Stimulated activated CD4-positive, alpha-beta T cell treated with anti-CD3 and anti-CD28 coated beads, Interleukin-15, amount 100 ng/mL, for 48 hours (primary cell): ENCODE results near the gene LIPE.

Experiments used
- DNase-seq, 2 donors: peaks; one replicate each; pipeline ENCODE4 v3.0.0-alpha.2; 2020; ENCODE audit warnings: low read depth in 2 of 2

Gene LIPE

DNA sequence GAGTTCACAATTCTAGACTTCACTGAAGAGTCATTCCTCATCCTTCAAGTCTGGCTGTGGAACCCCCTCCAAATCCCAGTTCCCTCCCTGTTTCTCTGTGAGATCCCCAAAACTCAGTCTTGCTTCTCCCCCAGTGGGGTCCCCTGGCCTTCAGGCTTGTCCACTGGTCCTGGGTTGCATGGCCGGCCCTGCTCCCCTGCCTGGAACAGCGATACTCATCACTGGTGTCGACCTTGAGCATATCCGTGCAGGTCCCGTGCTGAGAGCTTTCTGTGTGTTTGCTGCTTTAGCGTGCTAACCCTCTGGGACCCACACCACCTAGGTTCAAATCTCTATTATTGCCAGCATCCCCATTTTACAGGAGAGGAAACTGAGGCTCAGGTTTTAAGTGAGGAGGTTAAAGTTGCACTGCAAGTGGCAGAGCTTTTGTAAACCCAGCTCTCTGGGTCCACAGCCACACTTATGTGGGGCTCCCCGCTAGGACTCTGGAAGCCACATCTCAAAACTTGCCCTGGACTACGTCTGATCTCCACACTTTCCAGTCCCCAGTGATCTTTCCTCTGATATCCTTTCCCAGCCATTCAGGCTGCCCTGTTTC lies 15.5 kb downstream of the LIPE start:
- no peak for DNase-seq

DNA sequence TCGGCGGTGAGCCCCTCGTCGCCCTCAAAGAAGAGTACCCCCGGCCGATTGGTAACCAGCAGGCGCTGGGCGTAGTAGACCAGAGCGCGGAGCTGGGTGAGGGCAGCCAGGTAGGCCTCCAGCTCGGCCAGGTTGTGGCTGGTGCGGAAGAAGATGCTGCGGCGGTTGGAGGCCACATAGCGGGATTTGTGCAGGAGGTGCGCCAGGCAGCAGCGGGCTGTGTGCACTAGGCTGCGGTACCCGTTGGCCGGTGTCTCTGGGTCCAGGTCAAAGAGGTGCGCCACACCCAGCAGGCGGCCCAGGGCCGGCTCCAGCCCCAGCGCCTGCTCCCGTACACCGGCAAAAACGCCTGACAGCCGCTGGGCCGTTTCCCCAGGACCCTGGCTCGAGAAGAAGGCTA lies 16.8 kb downstream of the LIPE start:
- no peak for DNase-seq

DNA sequence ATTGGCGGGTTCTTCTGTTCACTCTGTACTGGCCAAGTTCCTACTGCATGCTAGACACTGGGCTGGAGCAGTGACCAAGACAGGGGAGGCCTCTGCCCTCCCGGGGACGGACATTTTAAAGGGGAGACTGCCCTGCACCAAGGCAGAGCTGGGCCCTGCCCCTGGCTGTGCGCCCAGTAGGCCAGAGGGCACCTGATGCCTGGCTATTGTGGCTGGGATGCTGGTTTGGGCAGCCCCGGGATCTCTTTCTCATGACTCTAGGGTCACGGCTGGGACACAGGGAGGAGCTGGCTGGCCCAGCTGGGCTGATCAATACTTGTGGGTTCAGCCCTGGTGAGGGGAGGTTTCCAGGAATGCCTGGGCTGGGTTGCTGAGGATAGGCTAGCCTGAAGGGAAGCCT lies 17.7 kb downstream of the LIPE start:
- no peak for DNase-seq

DNA sequence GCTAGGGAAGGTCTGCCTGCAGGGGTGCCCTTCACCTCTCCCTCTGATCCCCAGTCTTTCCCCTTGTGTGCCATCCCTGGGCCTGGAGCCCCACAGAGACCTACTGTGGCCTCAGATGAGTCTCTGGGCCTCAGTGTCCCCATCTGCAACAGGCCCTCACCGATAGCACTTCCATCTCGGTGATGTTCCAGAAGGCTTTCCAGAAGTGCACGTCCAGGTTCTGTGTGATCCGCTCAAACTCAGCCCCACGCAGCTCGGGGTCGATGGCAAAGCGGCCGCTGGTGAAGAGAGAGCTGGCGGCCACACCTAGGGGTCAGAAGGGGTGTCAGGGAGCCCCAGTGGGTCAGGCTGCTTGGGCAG lies 19.4 kb downstream of the LIPE start:
- DNase-seq: no peak

DNA sequence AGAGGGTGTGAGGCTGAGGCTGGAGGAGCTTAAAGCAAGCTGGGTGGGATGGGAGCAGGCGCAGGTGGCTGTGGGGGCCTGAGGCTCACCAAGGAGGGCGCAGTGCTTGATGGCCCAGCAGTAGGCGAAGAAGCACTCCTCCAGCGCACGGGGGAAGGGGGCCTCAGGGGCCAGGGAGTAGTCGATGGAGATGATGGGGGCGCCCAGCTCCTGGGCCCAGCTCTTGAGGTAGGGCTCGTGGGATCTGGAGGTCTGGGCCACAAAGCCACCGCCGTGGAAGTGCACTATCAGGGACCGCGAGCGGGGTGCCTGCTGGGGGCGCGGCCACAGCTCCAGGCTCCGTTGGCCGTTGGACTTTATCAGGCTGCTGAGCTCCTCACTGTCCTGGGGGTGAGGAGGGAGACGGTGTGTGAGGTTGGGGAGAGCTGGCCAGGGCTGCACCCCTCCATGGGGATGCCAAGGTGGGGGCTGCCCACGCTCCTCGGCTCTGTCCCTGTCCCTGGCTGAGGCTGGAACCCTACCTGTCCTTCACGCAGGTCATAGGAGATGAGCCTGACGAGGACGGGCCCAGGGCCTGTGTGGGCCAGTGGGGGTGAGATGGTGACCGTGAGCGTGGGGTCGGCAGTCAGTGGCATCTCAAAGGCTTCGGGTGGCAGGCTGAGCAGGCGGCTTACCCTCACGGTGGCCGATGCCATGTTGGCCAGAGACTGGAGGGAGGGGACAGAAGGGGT lies 19.9 kb downstream of the LIPE start:
- DNase-seq: no peak

DNA sequence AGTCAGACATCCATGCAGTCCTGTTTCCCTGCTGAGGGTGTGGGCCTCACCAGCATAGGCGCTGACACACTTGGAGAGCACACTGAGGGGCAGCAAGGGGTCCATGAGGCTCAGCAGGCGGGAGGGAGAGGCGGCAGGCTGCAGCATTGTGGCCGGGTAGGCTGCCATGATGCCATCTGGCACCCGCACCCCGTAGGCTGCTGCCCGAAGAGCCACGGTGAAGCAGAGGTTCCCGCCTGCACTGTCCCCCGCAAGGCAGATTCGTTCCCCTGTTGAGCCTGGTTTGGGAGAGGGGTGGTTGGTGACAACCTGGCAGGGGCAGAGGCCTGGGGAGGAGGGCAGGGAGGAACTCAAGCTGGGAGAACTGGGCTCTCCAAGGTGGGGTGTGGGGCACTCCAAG lies 21.1 kb downstream of the LIPE start:
- DNase-seq: no peak

DNA sequence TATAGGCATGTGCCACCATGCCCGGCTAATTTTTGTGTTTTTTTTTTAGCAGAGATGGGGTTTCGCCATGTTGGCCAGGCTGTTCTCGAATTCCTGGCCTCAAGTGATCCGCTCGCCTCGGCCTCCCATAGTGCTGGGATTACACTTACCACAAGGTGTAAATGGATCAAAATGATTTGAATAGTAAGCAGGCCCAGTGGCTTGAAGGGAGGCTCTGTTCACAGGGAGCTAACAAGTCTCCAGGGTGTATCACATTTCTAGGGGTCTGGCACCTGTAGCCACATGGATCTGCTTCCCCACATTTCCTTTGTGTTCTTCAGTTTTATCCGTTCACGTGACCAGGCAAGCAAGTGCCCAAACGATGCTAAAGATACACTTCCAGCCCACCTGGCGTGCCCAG lies 23.6 kb downstream of the LIPE start:
- no peak for DNase-seq

DNA sequence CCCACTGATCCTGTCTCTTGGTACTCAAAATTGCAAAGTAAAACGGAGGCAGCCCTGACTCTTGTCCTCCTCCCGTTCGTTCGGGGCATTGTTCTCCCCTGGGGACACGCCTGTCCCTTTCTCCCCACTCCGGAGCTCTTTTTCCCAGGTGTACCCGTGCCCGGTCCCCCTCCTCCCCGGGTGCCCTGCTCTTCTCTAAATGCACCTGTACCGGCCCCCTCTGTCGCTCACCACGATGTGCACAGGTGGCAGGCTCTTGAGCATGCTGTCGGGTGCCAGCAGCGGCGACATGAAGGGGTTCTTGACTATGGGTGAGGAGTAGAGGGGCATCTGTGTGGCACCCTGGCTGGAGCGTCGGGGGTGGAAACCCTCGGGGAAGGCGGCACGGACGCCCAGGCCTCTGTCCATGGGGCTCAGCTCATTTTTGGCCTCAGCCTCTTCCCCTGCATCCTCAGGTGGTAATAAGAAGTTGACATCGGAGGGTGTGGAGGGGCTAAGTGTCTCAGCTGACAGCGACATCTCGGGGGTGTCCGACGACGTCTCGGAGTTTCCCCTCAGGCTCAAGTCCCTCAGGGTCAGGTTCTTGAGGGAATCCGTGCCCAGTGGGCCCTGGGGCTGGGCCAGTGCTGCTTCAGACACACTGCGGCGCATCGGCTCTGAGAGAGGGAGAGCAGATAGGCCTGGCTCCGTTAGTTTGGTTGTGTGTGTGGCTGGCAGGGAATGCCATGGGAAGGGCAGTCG lies 24.6 kb downstream of the LIPE start:
- no peak for DNase-seq

DNA sequence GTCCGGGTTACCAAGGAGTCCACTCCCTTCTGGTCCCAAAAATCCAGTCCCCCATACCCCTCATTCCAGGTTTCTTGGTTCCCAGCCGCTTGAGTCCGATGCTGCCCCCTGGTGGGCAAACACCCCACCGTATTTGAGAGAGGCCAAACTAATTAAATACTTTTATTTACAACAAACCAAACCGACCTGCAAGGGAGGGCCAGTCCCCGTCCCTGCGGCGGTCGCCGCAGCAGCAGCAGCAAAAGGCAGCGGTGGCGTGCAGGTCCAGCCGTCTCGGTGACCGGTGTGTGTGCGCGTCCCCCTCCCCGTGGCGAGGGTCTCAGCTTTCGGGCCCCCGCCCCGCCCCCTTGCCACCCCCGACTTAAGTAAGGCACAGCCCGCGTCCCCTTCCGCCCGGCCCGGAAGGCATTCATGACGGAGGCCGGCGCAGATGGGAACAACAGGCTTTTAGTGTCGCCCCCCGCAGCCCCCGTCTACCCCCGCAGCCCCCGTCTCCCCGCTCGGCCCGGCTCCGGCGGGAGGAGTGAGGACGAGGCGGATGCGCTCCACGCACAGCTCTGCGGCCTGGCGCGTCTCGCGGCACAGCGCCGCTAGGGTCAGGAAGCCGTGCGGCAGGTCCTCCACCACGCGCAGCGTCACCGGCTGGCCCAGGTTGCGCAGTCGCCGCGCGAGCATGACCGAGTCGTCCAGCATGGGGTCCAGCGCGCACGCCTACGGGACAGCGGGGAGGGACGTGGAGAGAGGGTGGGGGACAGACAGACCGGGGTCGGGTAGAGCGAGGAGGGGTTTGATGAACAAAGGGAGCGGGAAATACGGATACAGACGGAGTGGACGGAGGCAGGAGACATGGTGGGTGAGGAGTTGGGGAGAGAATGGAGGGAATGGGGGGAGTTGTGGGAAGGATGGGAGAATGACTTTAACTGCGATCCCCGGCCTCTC lies 25.6 kb downstream of the LIPE start:
- peak; percentile 48 to 64 for DNase-seq

DNA sequence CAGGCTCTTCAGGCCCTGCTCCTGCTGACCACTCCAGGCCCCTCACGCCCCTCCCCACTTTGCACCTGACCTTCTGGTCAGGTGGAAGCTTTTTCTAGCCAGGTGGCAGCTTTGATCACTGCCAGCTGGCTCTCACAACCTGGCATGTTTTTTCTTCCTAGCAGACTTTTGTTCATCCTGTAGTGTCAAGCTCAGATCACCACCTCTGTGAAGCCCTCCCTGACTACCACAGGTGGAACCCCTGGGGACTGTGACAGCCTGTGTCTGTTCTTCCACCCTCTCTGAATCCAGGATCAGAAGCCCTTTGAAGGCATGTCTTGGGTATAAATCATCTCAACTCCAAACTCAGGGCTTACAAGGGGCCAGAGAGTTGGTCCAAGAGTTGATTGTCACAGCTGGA lies 26.8 kb downstream of the LIPE start:
- DNase-seq: no peak

DNA sequence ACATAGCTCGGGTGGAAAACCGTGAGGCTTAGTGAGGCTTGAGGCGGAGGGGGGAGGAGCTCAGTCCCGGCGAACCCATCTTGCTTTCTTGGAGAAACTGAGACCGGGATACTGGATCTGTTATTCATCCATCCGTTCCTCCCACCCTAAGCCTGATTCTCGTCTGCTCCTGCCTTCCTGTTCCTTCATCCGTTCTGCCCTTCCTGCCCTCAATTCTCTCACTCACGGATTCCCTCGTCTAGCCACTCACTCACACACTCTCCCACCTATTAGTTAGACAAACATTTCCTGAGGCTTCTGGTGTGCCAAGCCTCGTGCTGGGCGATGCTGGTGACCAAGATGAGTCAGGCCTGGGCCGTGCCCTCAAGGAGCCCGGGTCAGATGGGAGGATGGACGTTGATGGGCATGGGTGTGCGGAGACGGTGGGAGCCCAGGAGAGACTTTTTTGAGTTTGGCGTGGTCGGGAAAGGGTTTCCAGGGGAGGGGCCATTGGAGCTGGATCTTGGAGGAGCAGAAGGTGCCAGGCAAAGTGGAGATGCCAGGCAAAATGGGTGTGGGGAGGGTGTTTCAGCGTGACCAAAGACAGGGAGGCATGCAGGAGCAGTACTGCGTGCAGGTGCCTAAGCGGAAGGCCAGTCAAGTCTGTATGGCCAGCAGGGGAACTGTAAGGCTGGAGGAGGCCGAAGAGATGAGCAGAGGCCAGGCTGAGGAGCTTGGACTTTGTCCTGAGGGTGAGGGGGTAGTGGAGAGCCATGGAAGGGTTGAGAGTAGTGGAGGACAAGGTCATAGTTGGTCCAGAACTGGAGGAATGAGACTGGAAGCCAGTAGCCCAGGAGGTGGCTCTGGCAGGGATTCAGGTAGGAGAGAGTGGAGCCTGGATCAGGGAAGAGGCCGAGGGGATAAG lies 29.7 kb downstream of the LIPE start:
- no peak for DNase-seq

DNA sequence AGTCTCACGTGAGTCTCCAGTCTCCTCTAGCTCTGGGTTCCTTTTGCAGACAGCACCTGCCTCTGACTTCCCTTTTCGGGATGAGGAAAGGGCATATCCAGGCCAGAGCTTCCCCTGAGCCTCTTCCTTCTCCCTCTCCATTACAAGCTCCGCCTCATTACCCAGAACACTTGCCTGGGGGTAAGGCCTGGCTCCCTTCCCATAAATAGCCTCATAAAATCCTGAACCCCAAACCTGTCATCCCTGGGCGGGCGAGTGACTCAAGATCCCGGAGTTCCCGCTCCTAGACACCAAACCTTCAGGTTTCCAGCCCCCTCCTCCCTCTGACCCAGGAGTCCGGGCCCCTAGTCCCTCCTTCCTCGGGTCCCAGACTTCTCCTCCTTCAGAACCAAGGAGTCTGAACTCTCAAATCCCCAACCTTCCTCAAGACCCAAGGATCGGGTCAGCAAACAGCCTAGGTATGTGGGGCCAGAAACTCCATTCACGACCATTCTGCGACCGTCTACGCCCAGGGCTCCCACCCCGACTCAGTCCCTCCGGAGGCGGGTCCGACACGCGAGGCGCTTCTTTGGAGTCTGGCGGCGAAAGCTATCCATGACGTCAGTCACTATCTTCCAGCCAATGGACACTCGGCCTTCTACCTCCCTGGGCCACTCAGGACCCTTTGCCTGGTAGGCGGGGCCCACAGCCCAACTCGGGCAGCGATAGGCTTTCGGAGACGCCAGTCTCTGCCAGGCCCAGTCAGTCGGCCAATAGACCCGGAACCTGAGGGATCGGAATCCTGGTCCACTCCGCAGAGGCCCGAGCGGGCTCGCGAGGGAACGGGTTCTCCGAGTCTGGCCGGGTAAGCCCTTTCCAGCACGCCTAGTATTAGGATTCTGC lies 30.6 kb downstream of the LIPE start:
- DNase-seq: peak; percentile 95 to 96

DNA sequence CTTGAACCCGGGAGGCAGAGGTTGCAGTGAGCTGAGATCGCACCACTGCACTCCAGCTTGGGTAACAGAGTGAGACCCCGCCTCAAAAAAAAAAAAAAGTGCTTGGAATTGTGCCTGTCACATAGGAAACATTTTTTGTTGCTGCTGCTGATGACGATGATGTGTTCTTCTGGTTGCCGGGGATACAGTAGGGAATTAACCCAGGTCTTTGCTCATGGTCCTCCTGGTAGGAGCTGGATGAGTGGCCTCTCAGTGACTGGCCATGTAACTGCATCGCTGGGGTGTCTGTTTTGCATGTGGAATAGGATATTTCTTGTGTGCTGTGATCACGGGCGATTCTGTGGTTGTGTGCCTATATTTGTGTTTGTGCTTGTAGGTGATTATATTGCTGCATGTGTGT lies 32.4 kb downstream of the LIPE start:
- DNase-seq: no peak

DNA sequence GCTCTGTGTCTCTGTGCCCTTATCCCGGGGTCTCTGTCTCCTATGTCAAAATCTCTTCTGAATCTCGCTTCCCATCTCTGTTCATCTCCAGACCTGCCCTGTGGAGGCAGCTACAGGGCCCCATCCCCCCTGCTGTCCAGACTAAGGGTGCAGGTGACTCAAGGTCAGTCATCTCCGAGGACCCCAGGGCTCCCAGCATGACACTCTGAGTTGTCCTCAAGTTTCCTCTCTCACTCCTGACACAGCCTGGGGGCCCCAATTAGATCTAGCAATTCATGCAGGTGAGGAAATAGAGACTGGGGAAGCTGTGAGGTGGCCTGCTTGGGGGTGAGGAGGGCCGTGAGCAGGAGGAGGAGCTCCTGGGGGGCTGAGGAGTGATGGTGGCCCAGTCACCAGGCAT lies 35.0 kb downstream of the LIPE start:
- DNase-seq: no peak

DNA sequence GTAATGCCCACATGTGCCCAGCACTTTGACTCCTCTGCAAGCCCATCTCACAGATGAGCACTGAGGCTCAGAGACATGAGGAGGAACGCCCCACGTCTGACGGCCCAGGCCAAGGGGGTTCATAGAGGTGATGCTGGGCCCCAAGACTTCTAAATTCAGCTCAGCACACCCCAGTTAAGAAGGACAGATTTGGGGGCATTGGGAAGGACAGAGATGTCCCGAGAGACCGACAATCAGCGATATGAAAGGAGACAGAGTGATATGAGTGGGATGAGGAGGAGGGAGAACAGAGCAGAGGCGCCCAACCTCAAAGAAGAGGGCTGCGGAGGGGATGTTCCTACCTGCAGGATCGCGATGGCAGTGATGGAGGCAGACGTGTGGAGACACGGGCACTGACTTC lies 37.3 kb downstream of the LIPE start, which contains the start of gene CNFN:
Gene CNFN, minus strand, starts transcription at position 399 of the 400 bp plus-strand sequence. CDS start 1,260 bp downstream, outside the sequence.
- no peak for DNase-seq

DNA sequence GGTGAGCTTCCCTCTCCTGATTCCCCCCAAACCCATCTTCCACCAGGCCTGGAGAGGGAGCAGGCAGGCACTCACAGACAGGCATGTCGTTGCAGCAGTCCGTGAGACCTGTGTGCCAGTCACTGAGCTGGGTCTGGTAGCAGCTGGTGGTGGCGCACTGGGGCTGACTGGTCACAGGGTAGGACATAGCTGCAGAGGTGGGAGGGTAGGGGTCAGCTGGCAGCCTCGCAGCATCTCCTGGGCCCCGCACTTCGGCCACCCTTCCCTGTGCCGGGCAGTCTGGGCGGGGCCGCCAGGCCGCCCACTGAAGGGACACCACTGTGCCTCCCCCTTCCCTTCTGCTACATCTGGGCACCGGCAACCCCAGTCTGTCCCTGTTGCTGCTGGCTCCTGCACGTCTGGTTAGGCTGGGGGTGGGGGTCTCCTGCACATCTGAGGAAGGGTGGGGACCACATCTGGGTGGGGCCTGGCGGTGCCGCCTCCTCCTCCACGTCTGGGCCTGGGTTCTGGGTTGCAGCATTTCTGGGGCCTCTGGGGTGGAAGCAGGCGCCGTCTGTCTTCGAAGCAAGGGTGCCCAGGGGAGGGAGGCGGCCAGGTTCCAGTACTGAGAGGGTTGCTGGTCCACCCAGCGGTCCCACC lies 38.2 kb downstream of the LIPE start:
- no peak for DNase-seq

DNA sequence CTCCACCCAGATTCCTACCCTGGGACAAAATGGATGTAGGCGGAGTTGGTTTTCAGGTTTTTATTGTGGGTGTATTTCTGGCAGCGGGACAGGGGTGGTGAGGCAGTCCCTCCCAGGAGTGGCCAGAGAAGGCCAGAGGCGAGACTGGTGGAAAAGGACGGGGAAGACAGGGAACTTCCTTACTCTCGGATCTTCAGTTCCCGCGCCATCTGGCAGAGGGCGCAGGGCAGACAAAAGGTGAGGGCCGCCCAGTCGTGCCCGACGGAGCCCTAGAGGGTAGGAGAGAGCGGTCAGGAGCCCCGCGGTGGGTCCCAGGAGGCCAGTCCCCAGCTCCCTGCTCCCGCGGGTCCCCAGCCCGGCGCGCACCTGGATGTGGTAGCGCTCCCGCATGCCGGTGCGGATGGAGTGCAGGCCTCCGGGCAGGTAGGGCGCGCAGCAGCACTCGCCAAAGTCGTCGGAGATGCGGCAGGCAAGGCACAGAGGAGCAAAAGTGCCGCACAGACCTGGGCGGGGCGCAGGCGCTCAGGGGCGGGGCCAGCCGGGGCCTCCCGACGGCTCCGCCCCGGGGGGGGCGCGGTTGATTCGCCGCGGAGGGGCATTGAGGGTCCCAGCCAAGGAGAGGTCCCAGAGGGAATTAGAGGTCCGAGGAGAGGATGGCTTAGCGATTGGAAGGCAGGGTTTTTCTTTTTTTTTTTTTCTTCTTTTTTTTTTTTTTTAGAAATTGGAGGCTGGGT lies 40.0 kb downstream of the LIPE start:
- DNase-seq: peak in 1 of 2 donors; percentile 53

DNA sequence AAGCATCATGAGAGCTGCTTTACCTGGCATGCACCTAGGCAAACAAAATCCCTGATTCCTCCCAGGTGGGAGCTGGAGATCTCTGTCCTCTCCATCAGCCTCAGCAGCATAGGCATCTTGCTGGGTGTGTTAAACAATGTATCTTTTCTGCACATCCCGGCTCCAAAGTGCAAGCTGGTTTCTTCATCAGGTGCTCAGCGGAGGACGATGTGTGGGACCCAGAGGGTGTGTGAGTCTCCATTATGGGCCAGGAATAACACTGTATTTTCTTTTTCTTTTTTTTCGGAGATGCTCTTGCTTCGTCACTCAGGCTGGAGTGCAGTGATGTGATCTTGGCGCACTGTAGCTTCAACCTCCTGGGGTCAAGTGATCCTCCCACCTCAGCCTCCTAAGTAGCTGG lies 47.0 kb downstream of the LIPE start:
- no peak for DNase-seq
